HG02840 (cell line): ENCODE measurements around the gene PPP1R16B.
A peak's percentile ranks its signal among the peaks of the same experiment; 100 is the strongest.

Experiments
- ATAC-seq: cut with Tn5 transposase; IDR thresholded peaks from one replicate; pipeline ENCODE4 v1.9.1; 2021; ENCODE audit warnings: mild to moderate bottlenecking, moderate library complexity, moderate number of reproducible peaks; ENCODE audit not compliant: unreplicated experiment, low FRiP score

The PPP1R16B gene

GRCh38 chr20:38805502-38805957 is at the start of gene PPP1R16B:
Gene PPP1R16B, plus strand, starts transcription at chr20:38805697. Its CDS starts 30,229 bp downstream, at chr20:38835926.
- peak; percentile 46 for ATAC-seq

GRCh38 chr20:38757145-38757775 is 48.2 kb upstream of the PPP1R16B start:
- no peak for ATAC-seq

GRCh38 chr20:38759106-38759505 is 46.4 kb upstream of the PPP1R16B start:
- ATAC-seq = no peak

GRCh38 chr20:38760978-38761377 is 44.5 kb upstream of the PPP1R16B start:
- ATAC-seq = no peak

- ATAC-seq = no peak
Measured at GRCh38 chr20:38762174-38762573, 43.3 kb upstream of the PPP1R16B start.

GRCh38 chr20:38763616-38764015 is 41.9 kb upstream of the PPP1R16B start:
- ATAC-seq = no peak

- no peak for ATAC-seq
Measured at GRCh38 chr20:38764567-38765318, 40.8 kb upstream of the PPP1R16B start.

GRCh38 chr20:38766071-38766470 is 39.4 kb upstream of the PPP1R16B start:
- ATAC-seq = no peak

- no peak for ATAC-seq
Measured at GRCh38 chr20:38769376-38770295, 35.9 kb upstream of the PPP1R16B start.

- no peak for ATAC-seq
Measured at GRCh38 chr20:38770546-38770945, 35.0 kb upstream of the PPP1R16B start.

- no peak for ATAC-seq
Measured at GRCh38 chr20:38770970-38771369, 34.5 kb upstream of the PPP1R16B start.

GRCh38 chr20:38771621-38772020 is 33.9 kb upstream of the PPP1R16B start:
- no peak for ATAC-seq

GRCh38 chr20:38774167-38774566 is 31.3 kb upstream of the PPP1R16B start:
- no peak for ATAC-seq

- no peak for ATAC-seq
Measured at GRCh38 chr20:38776363-38776762, 29.1 kb upstream of the PPP1R16B start.

- no peak for ATAC-seq
Measured at GRCh38 chr20:38779247-38780097, 26.0 kb upstream of the PPP1R16B start.

- ATAC-seq = no peak
Measured at GRCh38 chr20:38782275-38782674, 23.2 kb upstream of the PPP1R16B start.

GRCh38 chr20:38787870-38788269 is 17.6 kb upstream of the PPP1R16B start:
- no peak for ATAC-seq

GRCh38 chr20:38789503-38790199 is 15.8 kb upstream of the PPP1R16B start:
- no peak for ATAC-seq
